Hindlimb muscle (tissue), 1 donor: ENCODE results near the gene SGMS1. TPM values are rescaled to one million over a fixed set of nuclear protein-coding genes. Genes with fewer than 3 reads are reported as not detected.

Experiments
- DNase-seq: peaks from one replicate; pipeline ENCODE4 v3.0.0-alpha.2; 2013
- polyA plus RNA-seq: library from polyadenylated mRNA; unstranded; fragments of 120-200 nt; gene quantifications from one replicate; pipeline ENCODE4 v1.2.1, GENCODE V29; 2013; ENCODE audit not compliant: insufficient read length

SGMS1 gene
- polyA plus RNA-seq, 1 donor = 25.4 TPM

DNA sequence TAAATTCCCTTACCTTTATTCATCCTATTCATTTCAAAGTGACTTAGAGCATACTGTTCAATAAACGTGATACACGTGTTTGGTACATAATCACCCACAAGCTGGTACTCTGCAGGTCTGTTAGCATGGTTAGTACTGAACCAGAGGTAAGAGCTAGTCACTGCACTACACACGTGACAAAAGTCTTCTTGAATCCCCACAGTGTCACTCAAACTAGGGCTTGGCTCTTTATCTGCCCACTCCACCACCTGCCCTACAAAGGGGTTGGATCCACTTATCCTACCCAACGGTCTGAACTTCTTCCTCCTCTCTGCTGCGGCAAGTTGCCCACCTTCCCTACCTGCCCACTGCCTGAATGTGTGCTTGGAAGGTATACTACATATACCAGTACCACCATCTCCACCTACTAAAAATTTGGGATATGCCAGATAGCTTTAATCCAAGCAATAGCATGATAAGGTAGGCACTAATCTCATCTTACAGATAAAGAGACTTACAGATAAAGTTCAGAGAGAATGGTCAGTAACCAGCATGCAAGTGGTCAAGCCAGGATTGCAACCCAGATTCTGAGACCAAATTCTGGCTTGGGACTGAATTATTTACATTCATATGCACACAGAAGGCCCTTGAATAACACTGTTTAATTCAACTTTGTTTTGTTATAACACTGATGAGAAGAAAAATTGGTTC lies 92.2 kb downstream of the SGMS1 start:
- DNase-seq = no peak

DNA sequence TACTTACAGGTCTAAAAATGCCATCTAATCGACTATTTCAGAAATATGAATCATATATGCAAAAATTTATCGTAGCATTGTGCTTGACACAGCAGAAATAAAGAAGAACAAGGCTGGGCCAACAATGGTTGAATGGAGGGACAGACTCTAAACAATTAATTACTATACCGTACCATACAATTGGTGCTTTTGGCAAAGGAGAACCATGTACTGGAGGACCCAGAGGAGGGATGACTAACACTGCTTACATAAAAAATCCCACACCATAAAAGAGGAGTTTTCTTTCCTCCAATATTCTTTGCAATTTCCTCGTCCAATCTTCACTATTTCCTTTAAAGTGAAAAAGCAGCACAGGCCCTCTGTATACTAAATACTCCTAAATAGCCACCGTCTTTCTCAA lies 94.1 kb downstream of the SGMS1 start:
- no peak for DNase-seq

- DNase-seq = no peak
Measured at GRCh38 chr10:50528206-50528605, 95.5 kb downstream of the SGMS1 start.

GRCh38 chr10:50527442-50528043 lies 96.2 kb downstream of the SGMS1 start:
- no peak for DNase-seq

DNA sequence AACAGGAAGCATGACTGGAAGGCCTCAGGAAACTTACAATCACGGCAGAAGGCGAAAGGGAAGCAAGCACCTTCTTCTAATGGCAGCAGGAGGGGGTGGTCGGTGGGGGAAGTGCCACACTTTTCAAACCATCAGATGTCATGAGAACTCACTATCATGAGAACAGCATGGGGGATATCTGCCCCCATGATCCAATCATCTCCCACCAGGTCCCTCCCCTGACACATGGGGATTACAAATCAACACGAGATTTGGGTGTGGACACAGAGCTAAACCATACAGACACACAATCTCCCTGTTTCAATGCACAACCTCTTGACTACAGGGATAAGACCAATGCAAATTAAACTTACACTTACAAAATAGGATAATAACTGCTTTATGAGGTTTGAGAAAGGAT lies 97.6 kb downstream of the SGMS1 start:
- DNase-seq = no peak

DNA sequence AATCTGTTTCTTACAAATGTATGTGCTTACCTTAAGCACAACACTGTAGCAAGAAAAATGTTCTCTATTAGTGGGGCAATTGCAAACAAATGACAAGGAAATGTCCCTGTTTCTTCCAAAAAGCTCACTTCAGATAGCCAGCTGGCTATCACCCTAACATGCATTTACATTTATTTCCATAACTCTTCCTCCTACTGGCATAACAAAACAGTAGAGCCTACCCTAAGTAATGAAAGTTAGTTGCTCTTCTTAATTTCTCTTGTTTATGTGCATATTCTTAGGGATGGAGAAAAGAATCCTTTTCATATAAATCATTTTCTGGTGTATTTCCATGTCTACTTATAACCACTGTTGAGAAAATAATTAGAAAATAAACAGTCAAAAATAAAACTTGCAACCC lies 100.4 kb downstream of the SGMS1 start:
- DNase-seq = no peak

GRCh38 chr10:50522908-50523307 lies 100.8 kb downstream of the SGMS1 start:
- no peak for DNase-seq

GRCh38 chr10:50520115-50520514 lies 103.6 kb downstream of the SGMS1 start:
- DNase-seq = no peak

DNA sequence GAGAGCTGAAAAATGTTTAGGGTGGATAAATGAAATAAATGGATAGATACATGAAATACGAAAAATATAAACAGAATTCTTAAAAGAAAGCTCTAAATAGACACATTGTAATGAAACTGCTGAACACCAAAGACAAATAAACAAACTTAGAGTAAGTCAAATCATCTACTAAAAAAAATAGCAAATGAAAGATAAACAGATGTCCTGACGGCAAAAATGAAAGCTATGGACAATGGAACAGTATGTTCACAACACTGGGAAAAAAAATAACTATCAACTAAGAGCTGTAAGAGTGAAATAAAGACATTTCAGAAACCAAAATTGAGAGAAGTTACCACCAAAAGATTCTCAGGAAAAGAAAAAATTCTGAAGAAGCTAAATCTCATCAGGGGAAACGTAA lies 106.1 kb downstream of the SGMS1 start:
- no peak for DNase-seq

- no peak for DNase-seq
Measured at GRCh38 chr10:50516171-50516570, 107.6 kb downstream of the SGMS1 start.

DNA sequence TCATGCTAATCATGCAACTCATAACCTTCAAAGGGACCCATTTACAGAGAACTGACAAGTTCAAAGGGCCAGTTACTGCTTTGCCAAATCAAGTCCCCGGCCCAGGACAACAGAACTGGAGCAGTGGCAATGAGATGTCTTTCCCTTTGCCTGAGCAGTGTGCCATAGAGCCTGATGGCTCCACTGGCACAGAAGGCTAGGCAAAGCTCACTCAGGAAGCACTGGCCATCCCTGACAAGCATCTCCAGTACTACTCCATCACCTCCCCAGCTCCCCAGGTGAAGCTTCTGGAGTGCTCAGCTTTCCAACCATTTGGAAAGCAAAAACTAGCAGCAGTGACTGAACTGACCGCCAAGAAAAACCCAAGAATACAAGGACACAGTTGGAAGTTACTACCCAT lies 108.3 kb downstream of the SGMS1 start:
- no peak for DNase-seq

DNA sequence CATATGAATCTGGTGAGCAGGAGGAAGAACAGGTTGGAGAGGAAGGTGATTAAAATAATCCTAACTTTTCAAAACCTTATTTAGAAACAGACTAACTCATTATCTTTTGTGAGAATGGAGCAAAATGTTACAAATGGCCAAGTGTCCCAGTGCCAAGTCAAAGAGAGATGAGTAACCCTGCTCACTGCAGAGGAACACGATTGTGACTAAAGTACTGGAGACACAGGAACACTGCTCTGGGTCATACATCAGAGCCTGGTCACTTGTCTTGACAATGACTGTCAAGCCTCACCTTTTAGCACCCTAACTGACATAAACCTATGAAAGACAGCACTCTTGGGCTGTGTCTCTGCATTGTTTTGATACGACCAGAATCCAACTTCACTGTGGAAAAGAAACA lies 108.8 kb downstream of the SGMS1 start:
- DNase-seq = no peak

DNA sequence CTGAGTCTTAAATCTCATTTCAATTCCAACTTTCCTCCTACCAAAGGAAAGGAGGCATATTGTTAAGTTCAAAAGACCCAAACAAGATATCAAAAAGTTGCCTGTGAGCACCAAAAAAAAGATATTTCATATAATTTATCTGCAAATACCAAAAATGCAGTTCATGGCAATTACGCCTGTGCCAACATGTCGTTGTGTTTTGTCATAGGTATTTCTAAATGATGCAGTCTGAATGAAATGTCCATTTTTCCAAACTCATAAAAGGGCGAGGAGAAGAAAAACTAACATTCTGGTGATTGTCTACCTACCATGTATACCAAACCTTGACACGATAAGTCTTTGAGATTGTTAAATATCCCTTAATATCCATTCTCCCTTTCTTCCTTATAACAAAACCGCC lies 109.8 kb downstream of the SGMS1 start:
- no peak for DNase-seq

GRCh38 chr10:50512743-50513416 lies 110.9 kb downstream of the SGMS1 start:
- DNase-seq = no peak

DNA sequence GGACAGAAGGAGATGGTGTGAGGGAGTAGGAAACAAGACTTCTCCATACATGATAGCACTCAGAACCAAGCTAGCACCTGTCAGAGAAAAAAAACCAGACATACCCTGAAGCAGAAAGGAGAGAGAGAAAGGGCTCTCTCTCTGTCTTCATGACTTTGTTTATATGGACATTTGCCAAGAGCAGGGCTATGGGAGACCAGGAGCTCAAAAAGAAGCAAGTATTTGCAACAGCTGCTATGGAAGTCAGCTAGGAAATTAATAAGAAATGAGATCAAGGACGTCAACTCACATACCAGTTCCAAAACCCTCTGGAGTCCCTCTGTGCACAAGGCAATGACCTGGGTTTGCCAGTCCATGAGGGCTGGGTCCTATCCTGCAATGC lies 111.6 kb downstream of the SGMS1 start:
- no peak for DNase-seq

DNA sequence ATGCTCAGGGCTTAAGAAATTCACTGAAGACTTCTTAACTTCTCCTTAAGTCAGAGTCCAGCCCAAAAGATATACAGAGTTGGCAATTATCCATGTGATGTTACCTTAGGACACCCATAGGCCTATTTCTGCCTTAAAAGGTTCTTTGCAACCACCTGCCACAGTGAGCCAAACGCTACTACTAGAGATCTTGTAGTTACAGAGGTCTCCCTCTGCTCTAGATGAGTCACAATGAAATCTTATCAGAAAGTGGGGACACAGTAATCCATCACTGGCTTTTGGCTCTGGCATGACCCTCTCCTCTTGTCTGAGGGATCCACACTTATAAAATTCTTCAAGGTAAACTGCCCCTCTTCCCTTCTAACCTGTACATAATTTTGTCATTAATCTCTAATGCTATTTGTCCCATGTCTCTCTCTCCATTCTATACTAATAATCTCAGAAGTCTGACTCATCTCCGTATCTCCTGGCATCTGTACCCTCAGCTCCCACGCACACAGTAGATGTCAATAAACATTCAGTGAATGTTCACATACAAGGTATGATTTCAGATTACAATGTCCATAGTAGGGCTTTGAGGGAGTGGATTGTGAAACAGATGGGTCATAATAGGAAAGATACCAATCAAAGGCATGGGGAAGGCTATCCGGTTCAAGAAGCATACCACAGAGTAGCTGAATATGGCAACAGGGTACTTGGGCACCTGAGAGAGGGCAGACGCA lies 112.1 kb downstream of the SGMS1 start:
- DNase-seq = no peak

GRCh38 chr10:50510517-50511473 lies 113.0 kb downstream of the SGMS1 start:
- no peak for DNase-seq

- no peak for DNase-seq
Measured at GRCh38 chr10:50508315-50509051, 115.3 kb downstream of the SGMS1 start.

DNA sequence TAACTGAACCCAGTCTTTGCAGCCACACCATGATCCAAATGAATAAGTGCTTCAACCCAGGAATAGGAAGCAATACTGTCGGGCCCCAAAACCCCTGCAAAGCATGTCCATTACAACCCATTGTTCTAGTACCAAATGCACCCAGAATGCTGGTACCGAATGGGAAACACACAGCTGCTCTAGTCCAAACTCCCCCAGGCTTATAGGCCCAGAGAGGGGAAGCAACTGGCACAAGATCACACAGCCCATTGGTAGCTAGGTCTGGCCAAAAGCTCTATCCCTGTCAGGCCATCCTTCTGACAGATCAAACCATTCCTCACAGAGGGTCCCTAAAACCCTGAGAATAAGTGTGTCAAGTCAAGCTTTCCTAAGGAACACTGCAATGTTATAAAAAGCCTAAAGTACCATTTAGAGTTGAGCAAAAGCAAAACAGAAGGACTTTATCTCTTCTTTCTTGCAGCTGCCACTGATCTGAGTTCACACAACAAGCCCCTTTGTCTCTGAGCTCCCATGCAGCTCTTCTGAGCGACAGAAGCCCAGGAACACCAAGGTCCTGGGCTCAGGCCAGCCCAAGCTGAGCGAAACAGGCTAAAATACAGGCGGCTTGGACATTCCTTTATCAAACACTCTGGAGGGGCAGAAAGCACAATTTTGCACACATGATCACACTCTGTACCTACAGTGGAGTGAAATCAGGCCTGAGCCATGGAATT lies 116.7 kb downstream of the SGMS1 start:
- no peak for DNase-seq

DNA sequence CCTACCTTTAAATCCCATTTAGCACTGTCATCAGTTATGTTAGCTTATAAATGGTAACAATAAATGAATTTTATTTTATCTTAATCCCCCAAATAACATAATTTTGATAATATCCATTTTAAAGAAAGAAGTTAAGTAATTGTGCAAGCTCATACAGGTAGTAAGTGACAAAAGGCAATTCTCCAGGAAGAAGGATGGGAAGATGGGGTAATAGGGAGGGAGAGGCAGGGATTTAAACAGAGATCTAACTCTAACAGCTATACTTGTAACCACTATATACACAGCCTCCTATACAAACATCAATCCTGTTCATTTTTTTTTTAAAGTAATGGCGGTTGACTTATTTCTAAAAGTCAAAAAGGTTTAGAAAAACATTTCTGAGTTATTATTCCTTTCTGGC lies 119.4 kb downstream of the SGMS1 start:
- DNase-seq = no peak
